GM18868 (cell line): ENCODE data around the gene TDRD10.

ENCODE experiments used
- ATAC-seq: cut with Tn5 transposase; IDR thresholded peaks from one replicate; pipeline ENCODE4 v1.9.1; 2021; ENCODE audit warnings: mild to moderate bottlenecking, moderate library complexity; ENCODE audit not compliant: unreplicated experiment

Gene TDRD10, protein sequence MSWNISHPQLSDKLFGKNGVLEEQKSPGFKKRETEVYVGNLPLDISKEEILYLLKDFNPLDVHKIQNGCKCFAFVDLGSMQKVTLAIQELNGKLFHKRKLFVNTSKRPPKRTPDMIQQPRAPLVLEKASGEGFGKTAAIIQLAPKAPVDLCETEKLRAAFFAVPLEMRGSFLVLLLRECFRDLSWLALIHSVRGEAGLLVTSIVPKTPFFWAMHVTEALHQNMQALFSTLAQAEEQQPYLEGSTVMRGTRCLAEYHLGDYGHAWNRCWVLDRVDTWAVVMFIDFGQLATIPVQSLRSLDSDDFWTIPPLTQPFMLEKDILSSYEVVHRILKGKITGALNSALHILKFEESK

DNA sequence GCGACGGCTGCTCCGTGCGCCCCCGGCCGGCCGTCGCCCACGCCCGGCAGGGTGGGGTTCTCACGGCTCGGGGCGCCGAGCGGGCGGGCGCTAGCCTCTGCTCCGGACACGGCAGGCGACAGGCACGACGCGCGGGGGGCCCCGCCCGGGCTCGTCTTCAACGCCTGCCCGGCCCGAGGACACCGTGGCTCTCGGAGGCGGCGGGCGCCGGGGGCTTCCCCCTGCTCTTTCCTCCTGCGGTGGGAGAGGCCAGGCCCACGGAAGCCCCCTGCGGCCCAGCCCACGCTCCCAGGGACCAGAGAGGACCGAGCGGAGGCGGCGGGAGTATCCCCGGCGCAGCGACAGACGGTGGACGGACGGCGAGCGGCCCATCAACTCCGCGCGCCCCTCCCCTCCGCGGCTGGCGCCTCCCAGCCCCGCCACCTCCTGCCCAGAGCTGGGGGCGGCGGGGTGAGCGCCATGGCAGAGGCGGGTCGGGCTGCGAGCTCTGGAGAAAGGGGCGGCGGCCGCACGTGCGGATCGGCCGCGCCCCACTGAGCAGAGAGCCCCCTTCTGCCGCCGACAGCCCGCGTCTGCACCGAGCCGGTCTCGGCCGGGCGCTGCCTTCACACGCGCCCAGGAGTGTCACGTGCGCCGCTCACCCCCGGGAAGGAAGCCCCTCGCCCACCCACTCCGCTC is at the start of gene TDRD10, which contains the start of gene SHE:
TDRD10 (plus strand) TSS at position 154 of the 678 bp plus-strand sequence. CDS start 4,685 bp downstream, outside the sequence.
SHE (minus strand) TSS at position 347 of the 678 bp plus-strand sequence. CDS start 386 bp downstream, outside the sequence.
- no peak for ATAC-seq

DNA sequence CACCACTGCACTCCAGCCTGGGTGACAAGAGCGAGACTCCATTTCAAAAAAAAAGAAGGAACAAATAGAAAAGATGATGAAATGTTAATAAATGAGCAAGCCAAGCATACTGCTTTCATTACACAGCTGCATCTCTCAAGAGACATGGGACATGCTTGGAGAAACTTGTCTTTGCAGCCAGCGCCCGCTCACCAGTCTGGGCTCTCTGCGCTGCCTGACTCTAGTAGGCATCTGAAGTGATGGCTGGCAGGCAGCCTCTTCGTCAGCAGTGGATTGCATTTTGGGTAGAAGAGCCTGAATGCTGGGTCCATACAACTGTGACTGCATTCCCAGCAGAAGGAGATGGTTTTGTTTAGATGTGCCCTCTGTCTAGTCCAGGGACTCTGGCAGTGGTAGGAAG is 48.9 kb upstream of the TDRD10 start:
- ATAC-seq: no peak

- ATAC-seq: no peak
Observed at GRCh38 chr1:154453574-154454352, 48.3 kb upstream of the TDRD10 start.

GRCh38 chr1:154454386-154455120 is 47.5 kb upstream of the TDRD10 start:
- ATAC-seq: no peak

- ATAC-seq: no peak
Observed at GRCh38 chr1:154456631-154457030, 45.4 kb upstream of the TDRD10 start.

- ATAC-seq: no peak
Observed at GRCh38 chr1:154459080-154459479, 42.9 kb upstream of the TDRD10 start.

DNA sequence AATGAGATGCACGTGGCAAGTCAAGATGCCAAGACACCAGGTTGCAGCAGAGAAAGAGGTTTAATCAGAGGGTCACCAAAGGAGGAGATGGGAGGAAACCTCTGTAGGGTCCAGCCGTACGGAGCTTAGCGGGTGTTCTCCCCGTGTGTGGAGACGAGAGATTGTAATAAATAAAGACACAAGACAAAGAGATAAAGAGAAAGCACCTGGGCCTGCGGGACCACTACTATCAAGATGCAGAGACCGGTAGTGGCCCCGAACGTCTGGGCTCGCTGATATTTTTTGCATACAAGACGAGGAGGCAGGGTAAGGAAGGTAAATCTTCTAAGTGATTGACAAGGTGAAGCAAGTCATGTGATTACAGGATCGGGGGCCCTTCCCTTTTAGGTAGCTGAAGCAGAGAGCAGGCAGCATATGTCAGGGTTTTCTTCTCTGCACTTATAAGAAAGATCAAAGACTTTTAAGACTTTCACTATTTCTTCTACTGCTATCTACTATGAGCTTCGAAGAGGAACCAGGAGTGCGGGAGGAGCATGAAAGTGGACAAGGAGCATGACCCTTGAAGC is 41.2 kb upstream of the TDRD10 start:
- ATAC-seq: no peak

GRCh38 chr1:154463512-154463990 is 38.5 kb upstream of the TDRD10 start:
- no peak for ATAC-seq

DNA sequence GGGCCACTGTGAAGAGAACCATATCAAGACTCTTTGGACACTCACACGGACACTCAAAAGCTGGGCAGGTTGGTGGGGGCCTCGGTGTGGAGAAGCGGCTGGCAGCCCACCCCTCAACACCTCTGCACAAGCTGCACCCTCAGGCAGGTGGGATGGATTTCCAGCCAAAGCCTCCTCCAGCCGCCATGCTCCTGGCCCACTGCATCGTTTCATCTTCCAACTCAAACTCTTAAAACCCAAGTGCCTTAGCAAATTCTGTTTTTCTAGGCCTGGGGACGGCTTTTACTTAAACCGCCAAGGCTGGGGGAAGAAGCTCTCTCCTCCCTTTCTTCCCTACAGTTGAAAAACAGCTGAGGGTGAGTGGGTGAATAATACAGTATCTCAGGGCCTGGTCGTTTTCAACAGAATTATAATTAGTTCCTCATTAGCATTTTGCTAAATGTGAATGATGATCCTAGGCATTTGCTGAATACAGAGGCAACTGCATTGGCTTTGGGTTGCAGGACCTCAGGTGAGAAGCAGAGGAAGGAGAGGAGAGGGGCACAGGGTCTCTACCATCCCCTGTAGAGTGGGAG is 36.3 kb upstream of the TDRD10 start:
- no peak for ATAC-seq

DNA sequence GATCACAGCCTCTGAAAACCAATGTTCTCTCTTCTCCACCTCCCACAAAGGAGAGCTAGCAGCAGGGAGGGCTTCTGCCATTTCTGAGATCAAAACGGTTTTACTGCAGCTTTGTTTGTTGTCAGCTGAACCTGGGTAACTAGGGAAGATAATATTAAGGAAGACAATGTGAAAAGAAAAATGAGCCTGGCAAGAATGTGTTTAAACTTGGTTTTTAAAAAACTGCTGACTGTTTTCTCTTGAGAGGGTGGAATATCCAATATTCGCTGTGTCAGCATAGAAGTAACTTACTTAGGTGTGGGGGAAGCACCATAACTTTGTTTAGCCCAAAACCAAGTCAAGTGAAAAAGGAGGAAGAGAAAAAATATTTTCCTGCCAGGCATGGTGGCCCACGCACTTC is 35.8 kb upstream of the TDRD10 start:
- no peak for ATAC-seq

DNA sequence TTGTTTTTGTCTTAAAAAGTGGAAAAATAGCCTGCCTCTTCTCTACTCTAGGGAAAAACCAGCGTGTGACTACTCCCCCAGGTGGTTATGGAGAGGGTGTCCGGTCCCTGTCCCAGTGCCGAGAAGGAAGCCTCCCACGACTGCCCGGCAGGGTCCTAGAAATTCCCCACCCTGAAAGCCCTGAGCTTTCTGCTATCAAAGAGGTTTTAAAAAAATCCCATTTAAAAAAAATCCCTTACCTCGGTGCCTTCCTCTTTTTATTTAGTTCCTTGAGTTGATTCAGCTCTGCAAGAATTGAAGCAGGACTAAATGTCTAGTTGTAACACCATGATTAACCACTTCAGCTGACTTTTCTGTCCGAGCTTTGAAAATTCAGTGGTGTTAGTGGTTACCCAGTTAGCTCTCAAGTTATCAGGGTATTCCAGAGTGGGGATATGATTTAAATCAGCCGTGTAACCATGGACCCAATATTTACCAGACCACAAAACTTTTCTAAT is 35.0 kb upstream of the TDRD10 start:
- no peak for ATAC-seq

GRCh38 chr1:154467434-154468102 is 34.5 kb upstream of the TDRD10 start:
- ATAC-seq: no peak

DNA sequence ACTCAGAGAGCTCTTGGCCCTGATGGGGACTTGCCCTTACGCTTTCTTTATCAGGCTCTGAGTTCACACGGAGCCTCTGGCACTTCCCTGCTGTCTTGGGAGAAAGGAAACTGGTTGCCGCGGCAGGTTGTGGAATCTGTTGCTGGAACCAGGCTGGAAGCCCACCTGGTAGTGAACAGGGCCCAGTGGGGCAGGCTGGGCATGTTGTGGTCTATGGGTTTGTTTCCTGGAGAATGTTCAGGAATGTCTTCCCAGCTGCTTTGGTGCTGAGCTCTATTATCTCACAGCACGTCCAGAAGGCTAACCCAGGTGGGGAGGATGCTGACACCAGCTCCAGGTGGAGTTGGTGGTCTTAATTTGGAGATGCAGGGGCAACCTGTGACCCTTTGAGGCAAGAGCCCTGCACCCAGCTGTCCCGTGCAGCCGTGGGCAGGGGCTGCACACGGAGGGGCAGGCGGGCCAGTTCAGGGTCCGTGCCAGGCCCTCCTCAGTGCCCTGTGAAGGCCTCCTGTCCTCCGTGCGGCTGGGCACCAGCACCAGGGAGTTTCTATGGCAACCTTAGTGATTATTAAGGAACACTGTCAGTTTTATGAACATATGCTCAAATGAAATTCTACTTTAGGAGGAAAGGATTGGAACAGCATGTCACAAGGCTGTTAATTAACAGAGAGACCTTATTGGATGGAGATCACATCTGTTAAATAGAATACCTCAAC is 33.3 kb upstream of the TDRD10 start:
- ATAC-seq: no peak

DNA sequence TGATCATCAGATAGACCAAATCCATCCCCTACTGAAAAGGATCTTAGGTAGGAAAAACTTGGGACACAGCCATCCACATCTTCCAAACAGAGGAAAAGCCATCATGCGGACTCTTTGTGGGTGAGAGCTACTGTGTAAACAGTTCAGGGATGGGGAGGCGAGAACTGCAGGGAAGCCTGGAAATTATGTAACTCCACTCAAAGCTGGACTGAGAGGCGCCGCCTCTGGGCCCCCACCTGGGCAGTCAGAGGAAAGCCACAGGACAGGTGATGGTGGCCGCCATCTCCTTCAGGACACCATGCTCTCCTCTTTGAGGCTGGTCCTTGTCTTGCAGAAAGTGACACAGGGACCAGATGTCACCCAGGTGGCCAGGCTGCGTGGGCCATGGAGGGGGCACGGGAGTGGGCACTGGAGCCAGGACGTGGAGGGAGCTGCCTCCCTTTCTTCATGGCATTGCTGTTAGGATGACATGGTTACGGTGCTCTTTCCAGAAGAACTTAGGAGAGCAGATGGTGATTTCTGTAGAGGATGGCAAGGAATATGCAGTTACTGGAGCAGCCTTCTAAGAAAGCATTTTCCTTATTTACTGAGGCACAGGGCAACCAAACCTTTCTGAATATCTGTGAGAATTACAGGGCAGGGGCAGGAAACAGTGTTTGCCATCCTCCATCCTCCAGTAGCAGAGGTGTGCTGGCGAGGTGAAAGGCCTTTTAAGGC is 32.0 kb upstream of the TDRD10 start:
- ATAC-seq: no peak

- no peak for ATAC-seq
Observed at GRCh38 chr1:154471304-154471703, 30.7 kb upstream of the TDRD10 start.

DNA sequence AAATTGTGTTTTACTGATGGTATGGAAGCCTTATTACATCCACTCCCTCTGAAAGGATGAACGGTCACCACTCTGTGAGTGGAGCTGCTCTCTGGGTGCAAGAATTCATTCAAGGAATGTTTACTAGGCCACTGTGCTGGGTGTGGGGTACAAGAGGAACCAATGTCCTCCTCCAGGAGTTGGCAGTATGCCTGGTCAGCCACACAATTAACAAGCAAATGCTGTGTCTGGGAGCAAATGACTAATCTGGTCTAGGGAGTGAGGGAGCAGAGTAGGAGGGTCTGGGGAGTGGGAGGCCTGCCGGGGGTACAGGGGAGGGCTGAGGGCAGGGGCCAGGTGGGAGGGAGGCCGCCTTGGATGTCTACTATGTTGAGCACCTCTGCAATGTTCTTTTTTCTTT is 27.2 kb upstream of the TDRD10 start:
- no peak for ATAC-seq

DNA sequence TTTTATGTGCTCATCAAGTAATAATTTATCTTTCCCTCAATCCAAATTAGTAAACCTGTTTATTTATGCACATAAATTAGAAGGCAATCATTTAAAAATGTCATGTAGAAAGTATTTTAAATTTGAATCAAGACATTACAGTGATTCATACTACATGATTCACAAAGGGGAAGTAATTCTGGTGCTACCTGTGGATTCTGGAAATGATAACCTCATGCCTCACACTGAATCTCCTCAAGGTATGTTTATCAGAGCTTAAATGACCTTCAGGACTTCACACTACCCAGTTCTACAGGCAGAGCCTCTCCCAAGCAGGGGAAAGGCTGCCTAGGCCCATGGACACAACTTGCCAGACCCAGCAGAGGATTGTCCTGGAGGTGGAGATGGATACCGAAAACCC is 25.2 kb upstream of the TDRD10 start:
- ATAC-seq: no peak

GRCh38 chr1:154478013-154478412 is 24.0 kb upstream of the TDRD10 start:
- ATAC-seq: no peak
